HCEC 1CT (cell line): ENCODE data around the gene MT1M.
"Not testable (repeated sequence)": the region's sequence is repeated elsewhere in the genome, so short reads cannot be mapped to it uniquely, and the experiment has no call there.

Experiments
- DNase-seq: peaks from one replicate; pipeline ENCODE4 v3.0.0-alpha.2; 2017

The MT1M gene

DNA sequence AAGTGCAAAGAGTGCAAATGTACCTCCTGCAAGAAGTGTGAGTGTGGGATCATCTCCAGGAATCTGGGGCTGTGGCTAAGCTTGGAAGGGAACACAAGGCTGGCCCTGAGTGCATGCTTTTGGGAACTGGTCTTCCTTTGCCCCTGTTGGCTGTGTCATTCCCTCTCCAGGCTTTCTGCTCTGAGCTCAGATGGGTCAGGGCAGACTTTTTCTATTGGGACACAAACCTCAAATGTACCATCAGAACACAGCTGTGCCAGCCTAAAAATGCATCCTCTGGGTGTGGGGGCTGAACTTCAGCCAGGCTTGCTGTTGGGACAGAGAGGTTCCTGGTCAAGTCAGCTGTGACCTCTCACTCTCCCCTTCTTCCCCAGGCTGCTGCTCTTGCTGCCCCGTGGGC is 20.1 kb downstream of the MT1M start:
- DNase-seq: no peak

- no peak for DNase-seq
Measured at GRCh38 chr16:56653218-56653617, 20.8 kb downstream of the MT1M start.

- DNase-seq: no peak
Measured at GRCh38 chr16:56657555-56658326, 25.3 kb downstream of the MT1M start, which contains the start of gene MT1F. MT1F (plus strand) TSS chr16:56657959; CDS start chr16:56658059, 100 bp downstream.

DNA sequence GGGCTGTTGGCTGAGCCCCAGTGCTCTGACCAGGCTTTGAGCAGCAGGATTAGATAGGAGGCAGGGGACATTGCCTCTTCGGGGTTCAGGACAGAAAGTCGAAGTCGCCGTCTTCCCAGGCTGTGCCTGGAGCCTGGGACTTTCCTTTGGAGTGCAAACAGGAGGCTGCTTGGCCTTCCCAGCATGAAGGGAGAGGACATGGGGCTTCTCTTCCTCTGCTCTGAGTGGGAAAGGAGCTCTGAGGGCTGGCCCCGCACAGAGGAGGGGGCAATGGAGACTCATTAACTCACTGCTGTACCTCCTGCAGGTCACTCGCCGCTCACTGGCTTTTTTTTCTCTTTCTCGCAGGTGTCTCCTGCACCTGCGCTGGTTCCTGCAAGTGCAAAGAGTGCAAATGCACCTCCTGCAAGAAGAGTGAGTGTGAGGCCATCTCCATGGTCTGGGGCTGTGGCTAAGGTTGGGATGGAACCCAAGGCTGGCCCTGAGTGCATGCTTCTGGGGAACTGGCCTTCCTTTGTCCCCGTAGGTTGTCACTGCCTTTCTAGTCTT is 25.9 kb downstream of the MT1M start:
- DNase-seq: no peak

DNA sequence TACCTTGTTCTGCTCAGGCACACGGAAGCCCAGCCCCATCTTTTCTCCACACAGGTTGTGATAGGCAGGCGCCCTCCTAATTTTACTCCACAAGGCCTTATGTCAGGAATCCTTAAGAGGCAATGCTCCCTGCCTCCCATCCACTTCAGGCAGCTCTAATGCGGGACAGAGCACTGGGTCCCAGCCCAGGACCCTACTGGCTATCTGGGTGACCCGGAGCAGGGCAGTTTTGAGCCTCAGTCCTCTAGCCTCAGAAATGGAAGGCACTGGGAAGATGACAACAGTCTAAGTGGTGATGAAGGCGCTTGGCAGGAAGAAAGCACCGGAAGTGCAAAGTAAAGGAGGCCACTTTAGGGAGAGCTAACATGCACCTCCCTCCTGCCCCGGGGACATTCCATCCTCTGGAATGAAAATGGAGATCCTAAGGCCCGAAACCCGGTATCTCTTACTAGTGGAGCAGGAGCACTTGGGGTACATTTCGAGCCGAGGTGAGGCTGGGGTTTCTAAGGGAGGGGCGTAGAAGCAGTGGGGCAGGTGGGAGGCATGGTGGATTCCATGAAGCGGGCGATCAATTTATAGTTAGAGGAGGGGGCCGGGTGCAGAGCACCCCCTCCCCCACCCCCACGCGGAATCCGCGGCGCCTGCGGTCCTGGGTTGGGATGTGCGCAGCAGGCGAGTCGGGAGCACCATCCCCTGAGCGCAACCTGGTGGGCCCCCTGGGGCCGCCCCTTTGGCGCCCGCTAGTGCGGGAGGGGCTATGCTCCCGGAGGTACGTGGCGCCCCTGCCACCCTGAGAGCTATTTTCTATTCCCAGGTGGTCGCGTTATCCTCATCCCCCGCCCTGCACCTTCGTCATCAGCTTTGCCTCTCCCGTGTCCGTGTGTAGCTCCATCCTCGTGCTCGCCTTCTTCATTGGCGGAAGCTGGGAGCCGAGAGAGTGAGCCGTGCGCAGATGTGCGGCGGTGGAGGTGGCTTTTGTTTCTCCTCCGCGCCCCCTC is 30.2 kb downstream of the MT1M start:
- no peak for DNase-seq

DNA sequence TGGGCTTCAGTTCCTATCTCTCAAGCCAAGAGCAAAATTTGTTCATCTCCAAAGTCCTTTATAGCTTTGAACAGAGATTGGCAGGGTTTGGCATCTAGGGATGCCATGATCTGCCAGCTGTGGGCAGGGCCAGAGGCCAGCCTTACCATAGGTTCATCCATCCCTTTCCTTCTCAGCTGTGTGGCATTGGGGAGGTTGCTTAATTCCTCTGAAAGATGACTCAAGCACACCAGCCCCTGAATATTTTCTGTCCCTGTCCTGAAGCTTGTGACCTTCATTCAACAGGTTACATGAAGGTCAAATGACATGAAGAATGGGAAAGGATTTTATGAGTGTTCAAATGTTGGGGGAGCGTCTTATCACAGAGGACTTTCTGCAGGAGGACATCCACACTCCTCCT is 32.0 kb downstream of the MT1M start:
- DNase-seq: no peak

DNA sequence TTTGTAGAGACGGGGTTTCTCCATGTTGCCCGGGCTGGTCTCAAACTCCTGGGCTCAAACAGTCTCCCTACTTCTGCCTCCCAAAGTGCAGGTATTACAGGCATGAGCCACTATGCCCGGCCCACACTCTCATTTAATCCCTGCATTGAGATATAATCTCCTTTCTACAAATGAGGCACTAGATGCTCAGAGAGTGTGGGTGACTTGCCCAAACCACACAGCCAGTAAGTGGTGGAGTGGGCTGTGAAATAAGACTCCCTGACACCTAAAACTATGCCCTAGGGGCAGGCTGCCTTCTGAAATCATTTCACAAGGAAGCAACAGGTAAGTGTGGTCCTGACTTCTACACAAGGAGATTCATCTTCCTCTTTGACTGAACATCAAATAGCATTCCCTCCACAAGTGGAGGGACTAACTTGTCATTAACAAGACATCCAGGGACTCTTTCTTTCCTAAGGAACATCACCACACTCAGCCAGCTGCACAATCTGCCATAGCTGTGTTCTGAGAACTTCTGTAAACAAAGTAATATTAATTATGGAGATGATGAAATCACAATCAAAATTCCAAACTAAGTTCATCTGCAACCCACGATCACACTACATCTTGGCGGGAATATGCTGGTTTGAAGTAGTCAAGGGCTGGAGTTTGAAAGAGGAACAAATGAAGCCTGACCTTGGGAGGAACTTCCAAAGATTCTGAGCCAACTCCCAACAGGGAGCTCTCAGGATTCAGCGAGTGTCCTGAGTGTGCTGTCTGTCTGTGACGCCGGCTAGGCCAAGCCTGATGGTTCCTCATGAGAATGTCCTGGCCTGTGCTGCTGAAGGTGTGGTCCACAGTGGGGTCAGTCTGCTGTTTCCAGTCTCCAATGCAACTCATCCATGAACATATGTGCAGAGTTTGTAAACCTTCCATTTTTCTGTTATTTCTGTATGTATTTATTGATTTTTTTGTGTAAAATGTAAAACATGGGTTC is 33.1 kb downstream of the MT1M start:
- DNase-seq: not testable (repeated sequence)

DNA sequence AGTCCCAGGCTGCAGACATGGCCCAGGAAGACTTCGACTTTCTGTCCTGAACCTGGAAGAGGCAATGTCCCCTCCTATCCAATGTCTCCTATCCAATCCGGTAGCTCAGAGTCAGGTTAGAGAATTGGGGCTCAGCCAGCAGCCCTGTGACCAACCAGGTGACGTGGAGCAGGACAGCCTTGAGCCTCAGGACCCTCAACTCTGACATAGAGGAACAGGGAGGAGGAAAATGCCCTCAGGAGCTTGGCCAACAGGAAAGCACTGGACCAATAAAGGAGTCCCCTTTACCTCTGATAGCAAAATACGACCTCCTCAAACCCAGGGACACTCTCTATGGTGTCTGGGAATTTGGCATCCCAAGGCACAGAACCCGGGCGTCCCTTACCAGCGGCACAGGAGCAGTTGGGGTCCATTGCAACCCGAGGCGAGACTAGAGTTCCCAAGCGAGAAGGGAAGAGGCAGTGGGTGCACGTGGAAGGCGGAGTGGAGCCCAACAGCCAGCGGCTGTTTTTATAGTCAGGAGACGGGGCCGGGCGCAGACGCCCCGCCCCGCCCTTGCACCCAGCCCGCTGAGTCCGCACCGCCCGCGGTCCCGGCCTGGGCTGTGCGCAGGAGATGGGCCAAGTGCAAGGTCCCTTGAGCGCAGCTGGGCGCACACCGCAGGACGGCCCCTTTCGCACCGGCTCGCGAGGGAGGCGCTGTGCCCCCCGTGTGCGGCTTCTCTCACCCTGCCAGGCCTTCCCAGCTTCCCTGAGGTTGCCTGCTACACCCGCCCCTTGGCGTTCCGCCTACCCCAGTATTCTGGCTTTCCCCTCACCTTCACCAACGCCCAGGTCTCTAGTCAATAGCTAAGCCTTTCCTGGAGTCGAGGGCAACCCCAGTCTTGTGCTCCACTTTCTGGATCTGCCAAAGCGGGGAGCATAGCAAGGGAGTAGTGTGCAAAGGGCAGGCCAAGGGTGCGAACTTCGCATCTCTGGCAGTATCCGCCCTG is 35.4 kb downstream of the MT1M start, which contains the start of gene MT1G:
Gene MT1G, minus strand, starts transcription at position 485 of the 991 bp plus-strand sequence. Its CDS starts 72 bp downstream, at position 413.
- no peak for DNase-seq

- DNase-seq: no peak
Measured at GRCh38 chr16:56669005-56669839, 36.8 kb downstream of the MT1M start, which contains the start of gene MT1H. MT1H (plus strand) TSS chr16:56669814; CDS start chr16:56669885, 71 bp downstream.

- no peak for DNase-seq
Measured at GRCh38 chr16:56669840-56670619, 37.6 kb downstream of the MT1M start.

DNA sequence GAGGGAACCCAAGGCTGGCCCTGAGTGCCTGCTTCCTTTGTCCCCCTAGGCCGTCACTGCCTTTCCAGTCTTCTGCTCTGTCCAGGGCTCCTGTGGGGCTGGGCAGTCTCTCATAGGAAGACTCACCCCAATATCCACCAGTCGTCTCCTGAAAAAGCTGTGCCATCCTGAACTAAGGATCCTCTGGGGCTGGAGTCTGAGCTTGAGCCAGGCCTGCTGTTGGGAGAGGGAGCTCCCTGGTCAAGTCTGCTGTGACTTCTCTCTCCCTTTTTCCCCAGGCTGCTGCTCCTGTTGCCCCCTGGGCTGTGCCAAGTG is 38.1 kb downstream of the MT1M start:
- no peak for DNase-seq

DNA sequence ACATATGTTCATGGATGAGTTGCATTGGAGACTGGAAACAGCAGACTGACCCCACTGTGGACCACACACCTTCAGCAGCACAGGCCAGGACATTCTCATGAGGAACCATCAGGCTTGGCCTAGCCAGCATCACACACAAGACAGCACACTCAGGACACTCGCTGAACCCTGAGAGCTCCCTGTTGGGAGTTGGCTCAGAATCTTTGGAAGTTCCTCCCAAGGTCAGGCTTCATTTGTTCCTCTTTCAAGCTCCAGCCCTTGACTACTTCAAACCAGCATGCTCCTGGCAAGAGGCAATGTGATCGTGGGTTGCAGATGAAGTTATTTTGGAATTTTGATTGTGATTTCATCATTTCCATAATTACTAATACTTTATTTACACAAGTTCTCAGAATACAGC is 39.2 kb downstream of the MT1M start:
- not testable (repeated sequence) for DNase-seq

GRCh38 chr16:56672171-56672570 is 39.7 kb downstream of the MT1M start:
- not testable (repeated sequence) for DNase-seq

- no peak for DNase-seq
Measured at GRCh38 chr16:56672761-56673536, 40.5 kb downstream of the MT1M start.

DNA sequence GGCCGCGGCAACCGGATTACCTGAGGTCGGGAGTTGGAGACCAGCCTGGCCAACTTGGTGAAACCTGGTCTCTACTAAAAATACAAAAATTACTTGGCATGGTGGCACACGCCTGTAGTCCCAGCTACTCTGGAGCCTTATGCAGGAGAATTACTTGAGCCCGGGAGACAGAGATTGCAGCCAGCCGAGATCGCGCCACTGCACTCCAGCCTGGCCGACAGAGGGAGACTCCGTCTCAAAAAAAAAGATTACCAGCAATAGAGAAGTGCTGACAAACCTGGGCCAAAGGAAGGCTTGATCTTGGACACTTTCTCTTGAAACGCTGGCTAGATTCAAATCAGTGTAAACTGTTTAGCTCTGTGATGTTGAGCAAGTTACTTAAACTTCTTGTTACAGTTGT is 41.5 kb downstream of the MT1M start:
- DNase-seq: no peak

GRCh38 chr16:56674570-56674969 is 42.1 kb downstream of the MT1M start:
- DNase-seq: not testable (repeated sequence)

DNA sequence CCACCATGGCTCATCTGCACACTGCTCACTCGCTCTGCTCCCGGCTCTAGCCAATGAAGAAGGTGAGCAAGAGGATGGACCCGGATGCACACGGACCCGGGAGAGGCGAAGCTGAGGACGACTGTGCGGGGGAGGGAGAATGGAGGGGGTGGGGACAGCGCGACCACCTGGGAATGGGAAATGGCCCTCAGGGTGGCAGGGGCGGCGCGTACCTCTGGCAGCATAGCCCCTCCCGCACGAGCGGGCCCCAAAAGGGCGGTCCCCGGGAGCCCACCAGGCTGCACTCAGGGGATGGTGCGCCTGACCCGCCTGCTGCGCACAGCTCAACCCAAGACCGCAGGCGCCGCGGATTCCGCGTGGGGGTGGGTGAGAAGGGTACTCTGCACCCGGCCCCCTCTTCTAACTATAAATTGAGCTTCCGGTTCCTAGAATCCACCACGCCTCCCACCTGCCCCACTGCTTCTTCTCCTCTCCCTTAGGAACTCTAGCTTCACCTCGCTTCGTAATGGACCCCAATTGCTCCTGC is 43.3 kb downstream of the MT1M start:
- no peak for DNase-seq

GRCh38 chr16:56677474-56677873 is 45.0 kb downstream of the MT1M start:
- DNase-seq: no peak
